Esophagus muscularis mucosa (tissue), 3 donors: ENCODE measurements around the gene KLHL25.

Experiments used
- CTCF ChIP-seq, 3 experiments: fragments of 200-600 bp in 2 of 3; fragments of 450-650 bp in 1 of 3; sonication (generic) in 2 of 3; IDR thresholded peaks; one replicate each; pipeline ENCODE4 v1.5.1; 2017 to 2019; ENCODE audit warnings: antibody characterized with exemption in 3 of 3, mild to moderate bottlenecking in 2 of 3, moderate library complexity in 1 of 3
- POLR2A ChIP-seq: fragments of 450-650 bp; IDR thresholded peaks from one replicate; pipeline ENCODE4 v1.6.1; 2017; ENCODE audit warnings: antibody characterized with exemption, moderate library complexity, mild to moderate bottlenecking, low read depth

- TF ChIP-seq POLR2A (no peak), CTCF (IDR thresholded peaks at IDR 0.05) (no peak)
Observed at GRCh38 chr15:85748176-85748575, 46.5 kb downstream of the KLHL25 start.
